DND-41 (cell line): ENCODE measurements around the gene SUDS3.
"Not testable (repeated sequence)": the region's sequence is repeated elsewhere in the genome, so short reads cannot be mapped to it uniquely, and the experiment has no call there.

Experiments used
- ATAC-seq: fragments of 200-7000 bp; cut with Tn5 transposase; 3 replicates; pipeline ENCODE4 v1.9.1; 2021; ENCODE audit warnings: low read depth; ENCODE audit not compliant: insufficient read depth
- DNase-seq: peaks from one replicate; pipeline ENCODE4 v3.0.0-alpha.2; 2020
- H2AFZ ChIP-seq: 2 replicates; pipeline ENCODE4 v1.6.0; 2012; ENCODE audit warnings: low read depth, low read length
- H3K27ac ChIP-seq: 2 replicates; pipeline ENCODE4 v1.5.1; 2012; ENCODE audit warnings: low read length, inconsistent platforms
- H3K27me3 ChIP-seq: fragments of 200-600 bp; sonication (generic); 2 replicates; pipeline ENCODE4 v1.6.0; 2012; ENCODE audit warnings: low read length, mild to moderate bottlenecking, inconsistent platforms; ENCODE audit not compliant: insufficient read depth, poor library complexity
- H3K36me3 ChIP-seq: 2 replicates; pipeline ENCODE4 v1.5.1; 2012; ENCODE audit warnings: low read length, inconsistent platforms; ENCODE audit not compliant: insufficient read depth
- H3K4me1 ChIP-seq: 2 replicates; pipeline ENCODE4 v1.5.1; 2012; ENCODE audit warnings: mild to moderate bottlenecking, low read length; ENCODE audit not compliant: insufficient read depth
- H3K4me2 ChIP-seq: 2 replicates; pipeline ENCODE4 v1.6.0; 2012; ENCODE audit warnings: mild to moderate bottlenecking, moderate library complexity, low read length, inconsistent platforms; ENCODE audit not compliant: insufficient read depth
- H3K4me3 ChIP-seq, 2 experiments: fragments of 200-600 bp in 1 of 2; shearing (Covaris generic) in 1 of 2; 2 replicates each; pipeline ENCODE4 v1.5.1; 2012 to 2016; ENCODE audit warnings: inconsistent platforms in 2 of 2, low read length in 2 of 2, mild to moderate bottlenecking in 2 of 2, low read depth in 1 of 2, moderate library complexity in 1 of 2
- H3K79me2 ChIP-seq: 2 replicates; pipeline ENCODE4 v1.6.0; 2012; ENCODE audit warnings: low read length, inconsistent platforms; ENCODE audit not compliant: insufficient read depth
- H3K9ac ChIP-seq: 2 replicates; pipeline ENCODE4 v1.6.0; 2012; ENCODE audit warnings: low read depth, mild to moderate bottlenecking, inconsistent platforms, low read length, moderate library complexity
- H3K9me3 ChIP-seq: 2 replicates; pipeline ENCODE4 v1.5.1; 2012; ENCODE audit warnings: low read length, moderate library complexity, mild to moderate bottlenecking, inconsistent platforms; ENCODE audit not compliant: insufficient read depth, severe bottlenecking
- H4K20me1 ChIP-seq: 2 replicates; pipeline ENCODE4 v1.6.0; 2012; ENCODE audit warnings: low read length; ENCODE audit not compliant: insufficient read depth
- CTCF ChIP-seq: IDR thresholded peaks from 2 replicates; pipeline ENCODE4 v1.5.1; 2012; ENCODE audit warnings: borderline replicate concordance, low read length, moderate library complexity, mild to moderate bottlenecking; ENCODE audit not compliant: poor library complexity, severe bottlenecking; ENCODE audit errors: extremely low read depth
- EZH2 ChIP-seq: IDR thresholded peaks from 3 replicates; pipeline ENCODE4 v1.6.1; 2012; ENCODE audit warnings: borderline replicate concordance, low read depth, mild to moderate bottlenecking, moderate library complexity, low read length, inconsistent platforms; ENCODE audit not compliant: severe bottlenecking

Gene SUDS3

GRCh38 chr12:118398940-118399339 is 22.6 kb downstream of the SUDS3 start:
- no peak for ATAC-seq

GRCh38 chr12:118402251-118402650 is 25.9 kb downstream of the SUDS3 start:
- Histone ChIP-seq H2AFZ (no peak overlapping the region), H3K36me3 (peaks cover 92% of the 10 kb centered on the region), H3K9me3 (no peaks in the 10 kb centered on the region), H3K79me2 (no peaks in the 10 kb centered on the region), H3K27ac (no peak overlapping the region), H3K4me2 (no peak overlapping the region), H3K27me3 (no peaks in the 10 kb centered on the region), H3K4me3 (no peak overlapping the region), H3K9ac (no peak overlapping the region), H3K4me1 (no peaks in the 10 kb centered on the region), H4K20me1 (peaks cover 2% of the 10 kb centered on the region; the same call in 1 of the 2 replicates)
- no peak for DNase-seq
- ATAC-seq = no peak
- TF ChIP-seq EZH2 (no peak), CTCF (no peak)

More at GRCh38 chr12:118398940-118399339, 22.6 kb downstream of the SUDS3 start:
- peaks cover 2% of the 10 kb centered on the region; the same call in 1 of the 2 replicates for H4K20me1 ChIP-seq
- no peaks in the 10 kb centered on the region for H3K79me2 ChIP-seq
- H3K9me3 ChIP-seq = no peaks in the 10 kb centered on the region
- peaks cover 95% of the 10 kb centered on the region for H3K36me3 ChIP-seq
- no peak overlapping the region for H3K4me3 ChIP-seq
- no peak overlapping the region for H3K4me2 ChIP-seq
- no peak overlapping the region for H3K9ac ChIP-seq
- no peak overlapping the region for H2AFZ ChIP-seq
- no peak for DNase-seq
- H3K4me1 ChIP-seq = no peaks in the 10 kb centered on the region
- no peak overlapping the region for H3K27ac ChIP-seq
- H3K27me3 ChIP-seq = no peaks in the 10 kb centered on the region
- TF ChIP-seq CTCF (no peak), EZH2 (no peak)

GRCh38 chr12:118404876-118405521 is 28.6 kb downstream of the SUDS3 start:
- no peak overlapping the region for H3K4me2 ChIP-seq
- TF ChIP-seq CTCF (peak; percentile 82), EZH2 (no peak)
- no peak overlapping the region for H2AFZ ChIP-seq
- H3K79me2 ChIP-seq = no peaks in the 10 kb centered on the region
- H3K27ac ChIP-seq = no peak overlapping the region
- ATAC-seq (peak; percentile 81), DNase-seq (peak; percentile 59)
- peaks cover 85% of the 10 kb centered on the region for H3K36me3 ChIP-seq
- H3K27me3 ChIP-seq = no peaks in the 10 kb centered on the region
- H3K4me3 ChIP-seq = no peak overlapping the region
- no peaks in the 10 kb centered on the region for H3K4me1 ChIP-seq
- no peaks in the 10 kb centered on the region for H3K9me3 ChIP-seq
- no peaks in the 10 kb centered on the region for H4K20me1 ChIP-seq
- no peak overlapping the region for H3K9ac ChIP-seq

- H3K9ac ChIP-seq, DNase-seq, H4K20me1 ChIP-seq, H3K79me2 ChIP-seq, H3K27ac ChIP-seq, H2AFZ ChIP-seq, H3K27me3 ChIP-seq, H3K4me3 ChIP-seq, H3K9me3 ChIP-seq, H3K4me1 ChIP-seq, ATAC-seq, H3K4me2 ChIP-seq: not testable (repeated sequence)
- H3K36me3 ChIP-seq = peaks cover 84% of the 10 kb centered on the region
Observed at GRCh38 chr12:118408241-118408640, 31.9 kb downstream of the SUDS3 start.
